Raji (cell line): Measurements from ENCODE around the gene RINL.

Source experiments
- POLR2A ChIP-seq: IDR thresholded peaks from 2 replicates; pipeline ENCODE4 v1.6.1; 2011; ENCODE audit warnings: low read depth, low read length, control low read depth; ENCODE audit not compliant: insufficient read depth

The RINL gene

GRCh38 chr19:38845374-38846024 lies 32.6 kb downstream of the RINL start:
- TF ChIP-seq POLR2A, result no peak

- no peak for TF ChIP-seq POLR2A
Observed at GRCh38 chr19:38844093-38844686, 33.9 kb downstream of the RINL start.

GRCh38 chr19:38843175-38843758 lies 34.8 kb downstream of the RINL start:
- no peak for TF ChIP-seq POLR2A

- TF ChIP-seq POLR2A, result no peak
Observed at GRCh38 chr19:38842439-38843174, 35.5 kb downstream of the RINL start.

GRCh38 chr19:38841787-38842438 lies 36.2 kb downstream of the RINL start:
- no peak for TF ChIP-seq POLR2A

GRCh38 chr19:38841180-38841766 lies 36.8 kb downstream of the RINL start:
- no peak for TF ChIP-seq POLR2A

GRCh38 chr19:38840583-38840968 lies 37.5 kb downstream of the RINL start:
- no peak for TF ChIP-seq POLR2A

GRCh38 chr19:38839816-38840582 lies 38.1 kb downstream of the RINL start:
- TF ChIP-seq POLR2A, result no peak

- TF ChIP-seq POLR2A, result no peak
Observed at GRCh38 chr19:38838986-38839761, 38.9 kb downstream of the RINL start.

- TF ChIP-seq POLR2A, result no peak
Observed at GRCh38 chr19:38838208-38838985, 39.7 kb downstream of the RINL start.

- no peak for TF ChIP-seq POLR2A
Observed at GRCh38 chr19:38837656-38838121, 40.4 kb downstream of the RINL start.

- no peak for TF ChIP-seq POLR2A
Observed at GRCh38 chr19:38836983-38837626, 41.0 kb downstream of the RINL start.
